Type B pancreatic cell (in vitro differentiated cells): ENCODE data around the gene CYP1A2. TPM values are rescaled to one million over a fixed set of nuclear protein-coding genes. Genes with fewer than 3 reads are reported as not detected.
"Not testable (repeated sequence)": the region's sequence is repeated elsewhere in the genome, so short reads cannot be mapped to it uniquely, and the experiment has no call there.

Source experiments
- DNase-seq: peaks from one replicate; pipeline ENCODE4 v3.0.0; 2021; ENCODE audit warnings: mixed read lengths; ENCODE audit not compliant: unreplicated experiment; ENCODE audit errors: extremely low spot score
- H3K27ac Mint-ChIP-seq: 2 replicates; pipeline ENCODE4 v1.8.0; 2021; ENCODE audit warnings: mild to moderate bottlenecking, mixed read lengths
- H3K27me3 Mint-ChIP-seq: 2 replicates; pipeline ENCODE4 v1.8.0; 2021; ENCODE audit warnings: mixed read lengths
- H3K36me3 Mint-ChIP-seq: 2 replicates; pipeline ENCODE4 v1.8.0; 2021; ENCODE audit warnings: mixed read lengths
- H3K4me1 Mint-ChIP-seq: one replicate; pipeline ENCODE4 v1.8.0; 2021; ENCODE audit warnings: mixed read lengths; ENCODE audit not compliant: unreplicated experiment
- H3K4me3 Mint-ChIP-seq: 2 replicates; pipeline ENCODE4 v1.8.0; 2021; ENCODE audit warnings: mild to moderate bottlenecking, mixed read lengths
- H3K9me3 Mint-ChIP-seq: 2 replicates; pipeline ENCODE4 v1.8.0; 2021; ENCODE audit warnings: mixed read lengths
- total RNA-seq: library from RNA; stranded (reverse); gene quantifications from 2 replicates; pipeline ENCODE4 v1.2.1, GENCODE V29; 2021; ENCODE audit warnings: low replicate concordance
- TF ChIP-seq, protein P1 (sequence below): fragments of 200-600 bp; sonication (generic); conservative IDR thresholded peaks from 2 replicates; pipeline ENCODE4 v1.5.0; 2021; ENCODE audit warnings: antibody characterized with exemption, mild to moderate bottlenecking

The CYP1A2 gene
- total RNA-seq, 1 donor from 2014 or later, result not detected

DNA sequence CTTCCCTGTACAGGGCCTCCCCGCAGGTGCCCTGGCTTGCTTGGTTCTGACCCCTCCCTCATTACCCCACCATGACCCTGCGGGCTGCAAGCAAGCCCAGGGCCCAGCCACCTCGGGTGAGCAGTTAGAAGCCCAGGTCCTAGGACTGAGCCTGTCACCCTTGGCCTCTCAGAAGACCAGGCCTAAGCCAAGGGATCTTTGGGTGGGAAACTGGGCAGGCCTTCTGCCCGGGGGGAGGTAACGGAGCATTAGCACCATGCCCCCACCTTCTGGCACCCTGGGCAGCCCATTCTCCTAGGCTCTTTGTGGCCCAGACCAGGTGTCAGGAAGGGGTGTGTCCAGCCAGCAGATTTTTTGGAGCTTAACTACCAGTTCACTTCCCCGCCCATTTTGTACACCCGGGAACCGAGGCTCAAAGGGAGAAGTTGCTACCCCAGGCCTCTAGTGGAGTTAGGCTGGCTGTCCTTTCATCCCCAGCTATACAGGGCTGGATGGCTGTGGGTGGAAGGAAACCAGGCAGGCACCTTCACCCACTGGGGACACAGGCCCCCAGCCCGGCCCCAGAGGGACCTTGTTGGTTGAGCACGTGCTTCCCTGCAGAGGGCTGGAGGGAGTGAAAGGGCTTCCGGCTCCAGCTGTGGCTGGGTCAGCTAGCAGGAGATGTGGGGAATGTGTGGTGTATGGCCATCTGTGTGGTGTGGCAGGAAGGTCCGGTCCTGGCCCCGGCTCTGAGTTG, 34.6 kb downstream of the CYP1A2 start:
- Mint-ChIP-seq H3K27ac (peak overlapping the region; percentile 61), H3K4me1 (peaks cover 51% of the 10 kb centered on the region), H3K4me3 (peak overlapping the region; percentile 90), H3K36me3 (no peaks in the 10 kb centered on the region), H3K27me3 (no peaks in the 10 kb centered on the region), H3K9me3 (no peaks in the 10 kb centered on the region)
- TF ChIP-seq, protein P1, sequence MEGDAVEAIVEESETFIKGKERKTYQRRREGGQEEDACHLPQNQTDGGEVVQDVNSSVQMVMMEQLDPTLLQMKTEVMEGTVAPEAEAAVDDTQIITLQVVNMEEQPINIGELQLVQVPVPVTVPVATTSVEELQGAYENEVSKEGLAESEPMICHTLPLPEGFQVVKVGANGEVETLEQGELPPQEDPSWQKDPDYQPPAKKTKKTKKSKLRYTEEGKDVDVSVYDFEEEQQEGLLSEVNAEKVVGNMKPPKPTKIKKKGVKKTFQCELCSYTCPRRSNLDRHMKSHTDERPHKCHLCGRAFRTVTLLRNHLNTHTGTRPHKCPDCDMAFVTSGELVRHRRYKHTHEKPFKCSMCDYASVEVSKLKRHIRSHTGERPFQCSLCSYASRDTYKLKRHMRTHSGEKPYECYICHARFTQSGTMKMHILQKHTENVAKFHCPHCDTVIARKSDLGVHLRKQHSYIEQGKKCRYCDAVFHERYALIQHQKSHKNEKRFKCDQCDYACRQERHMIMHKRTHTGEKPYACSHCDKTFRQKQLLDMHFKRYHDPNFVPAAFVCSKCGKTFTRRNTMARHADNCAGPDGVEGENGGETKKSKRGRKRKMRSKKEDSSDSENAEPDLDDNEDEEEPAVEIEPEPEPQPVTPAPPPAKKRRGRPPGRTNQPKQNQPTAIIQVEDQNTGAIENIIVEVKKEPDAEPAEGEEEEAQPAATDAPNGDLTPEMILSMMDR, result no peak
- no peak for DNase-seq

DNA sequence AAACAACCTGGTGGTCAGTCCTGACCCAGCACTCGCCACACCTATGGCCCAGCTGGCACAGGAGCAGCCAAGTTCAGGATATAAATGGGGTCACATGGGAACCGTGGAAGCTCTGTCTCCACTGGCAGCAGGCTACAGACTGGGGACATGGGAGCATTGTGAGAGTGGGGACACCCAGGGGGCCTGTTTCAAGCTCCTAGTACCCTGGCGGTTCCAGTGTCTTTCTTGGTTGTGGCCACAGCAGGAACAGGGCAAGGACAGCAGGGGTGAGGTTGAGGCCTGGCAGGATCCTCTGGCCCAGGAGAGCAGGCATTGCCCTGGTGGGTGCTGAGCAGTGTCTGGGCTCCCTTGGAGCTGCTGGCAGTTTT, 35.1 kb downstream of the CYP1A2 start:
- peak overlapping the region; percentile 90 for H3K4me3 Mint-ChIP-seq
- H3K27me3 Mint-ChIP-seq, result no peaks in the 10 kb centered on the region
- TF ChIP-seq, protein P1, result peak; percentile 14
- H3K36me3 Mint-ChIP-seq, result no peaks in the 10 kb centered on the region
- peaks cover 51% of the 10 kb centered on the region for H3K4me1 Mint-ChIP-seq
- DNase-seq, result no peak
- H3K9me3 Mint-ChIP-seq, result no peaks in the 10 kb centered on the region
- peak overlapping the region; percentile 61 for H3K27ac Mint-ChIP-seq

DNA sequence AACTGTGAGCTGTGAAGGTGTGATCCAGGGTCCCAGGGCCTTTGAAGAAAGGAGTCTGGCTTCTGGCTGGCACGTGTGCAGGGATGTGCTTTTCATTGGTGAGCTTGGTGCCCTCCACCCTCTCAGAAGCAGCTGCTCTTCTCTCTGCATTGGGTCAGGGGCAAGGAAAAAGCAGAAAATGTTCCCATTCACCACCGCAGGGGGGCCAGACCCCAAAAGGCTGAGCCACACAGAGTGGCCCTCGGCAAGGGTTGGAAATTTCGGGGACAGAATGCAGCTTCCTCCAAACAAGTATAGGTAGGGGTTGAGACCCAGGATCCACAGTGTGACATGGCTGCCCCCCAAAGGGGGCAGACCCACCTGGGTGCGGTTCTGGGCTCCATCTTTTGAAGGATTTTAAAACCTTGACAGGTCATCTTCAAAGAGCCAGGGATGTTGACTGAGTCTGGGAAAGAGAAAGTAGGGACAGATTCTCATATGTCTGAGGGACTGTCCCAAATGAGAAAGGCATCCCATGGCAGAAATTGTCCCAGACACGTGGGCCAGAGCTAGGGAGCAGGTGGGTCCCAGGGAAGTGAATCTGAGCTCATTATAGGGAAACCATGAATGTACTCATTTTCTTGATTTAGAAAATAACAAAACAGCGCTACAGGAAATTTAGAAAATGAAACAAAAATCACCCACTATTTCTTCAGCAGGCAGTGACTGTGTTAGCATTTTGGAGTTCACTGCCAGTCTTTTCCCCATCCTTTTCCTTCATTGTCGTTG, 36.0 kb downstream of the CYP1A2 start:
- Mint-ChIP-seq H3K36me3 (no peaks in the 10 kb centered on the region), H3K4me1 (peaks cover 58% of the 10 kb centered on the region), H3K4me3 (peak overlapping the region; percentile 79), H3K27ac (no peak overlapping the region), H3K9me3 (no peaks in the 10 kb centered on the region), H3K27me3 (no peaks in the 10 kb centered on the region)
- DNase-seq, result no peak
- TF ChIP-seq, protein P1, result no peak

DNA sequence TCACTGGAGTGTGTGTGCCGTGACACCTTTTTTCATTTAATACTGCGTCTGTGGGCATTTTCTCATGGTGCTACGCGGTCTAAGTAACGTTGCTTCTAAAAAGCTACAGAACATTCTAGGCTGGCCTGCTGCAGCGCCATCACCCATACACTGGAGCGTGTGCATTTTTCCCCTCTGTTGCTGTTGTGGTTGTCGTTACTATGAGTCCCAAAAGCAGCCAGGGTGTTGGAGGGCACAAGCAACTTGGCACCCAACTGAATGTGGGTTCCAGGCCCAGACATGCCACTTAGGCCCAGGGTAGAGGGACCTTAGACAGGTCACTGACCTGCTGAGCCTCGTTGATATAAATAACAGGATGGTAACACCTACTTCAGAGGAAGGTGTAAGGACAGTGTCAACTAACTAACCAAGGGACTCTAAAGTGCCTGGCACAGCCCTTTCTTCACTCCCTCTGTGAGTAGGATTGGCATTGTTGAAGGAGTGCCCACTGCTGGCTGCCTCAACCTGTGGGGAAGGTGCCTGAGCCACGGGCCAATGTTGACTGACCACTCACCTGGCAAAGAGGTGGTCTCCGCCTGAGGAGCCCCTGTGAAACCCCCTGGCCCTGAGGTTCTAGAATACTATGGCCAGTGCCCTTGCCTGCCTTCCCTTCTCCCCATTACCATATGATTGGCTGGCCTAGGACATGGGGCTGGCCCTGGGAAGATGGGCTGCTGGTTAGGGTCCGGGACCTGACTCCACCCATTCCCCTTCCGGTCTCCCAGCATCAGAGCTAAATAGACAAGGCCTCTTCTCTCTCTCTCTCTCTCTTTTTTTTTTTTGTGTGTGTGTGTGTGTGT, 36.8 kb downstream of the CYP1A2 start:
- Mint-ChIP-seq H3K4me3 (peak overlapping the region; percentile 79), H3K4me1 (peaks cover 54% of the 10 kb centered on the region), H3K36me3 (no peaks in the 10 kb centered on the region), H3K27me3 (no peaks in the 10 kb centered on the region), H3K27ac (no peak overlapping the region), H3K9me3 (no peaks in the 10 kb centered on the region)
- TF ChIP-seq, protein P1, result no peak
- DNase-seq, result no peak

DNA sequence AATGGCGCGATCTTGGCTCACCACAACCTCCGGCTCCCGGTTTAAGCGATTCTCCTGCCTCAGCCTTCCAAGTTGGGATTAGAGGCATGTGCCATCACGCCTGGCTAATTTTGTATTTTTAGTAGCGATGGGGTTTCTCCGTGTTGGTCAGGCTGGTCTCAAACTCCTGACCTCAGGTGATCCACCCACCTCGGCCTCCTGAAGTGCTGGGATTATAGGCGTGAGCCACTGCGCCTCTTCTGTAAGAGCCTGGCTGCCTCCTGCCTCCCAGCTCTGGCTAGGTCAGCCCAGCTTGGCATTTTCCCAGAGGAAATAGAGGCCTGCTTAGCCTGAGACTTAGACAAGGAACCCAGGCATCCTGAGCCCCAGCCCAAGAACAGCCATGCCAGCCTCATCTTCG, 37.4 kb downstream of the CYP1A2 start:
- H3K4me1 Mint-ChIP-seq, result peaks cover 54% of the 10 kb centered on the region
- not testable (repeated sequence) for H3K27ac Mint-ChIP-seq, H3K36me3 Mint-ChIP-seq, H3K27me3 Mint-ChIP-seq, H3K4me3 Mint-ChIP-seq, H3K9me3 Mint-ChIP-seq, DNase-seq
